Smooth muscle cell (in vitro differentiated cells): Measurements from ENCODE around the gene MAPRE3. TPM values are rescaled to one million over a fixed set of nuclear protein-coding genes. Genes with fewer than 3 reads are reported as not detected.

Source experiments
- DNase-seq: peaks from one replicate; lab custom pipeline; 2025; ENCODE audit not compliant: unreplicated experiment; lab: John Stamatoyannopoulos, UW
- H2AFZ ChIP-seq: fragments of 200-600 bp; sonication (generic); 2 replicates; pipeline ENCODE4 v1.6.0; 2016; ENCODE audit warnings: antibody characterized with exemption, low read depth, mild to moderate bottlenecking
- H3F3A ChIP-seq: fragments of 200-600 bp; sonication (generic); 2 replicates; pipeline ENCODE4 v1.6.0; 2017; ENCODE audit warnings: antibody characterized with exemption, low read depth
- H3K27ac ChIP-seq: fragments of 200-600 bp; sonication (generic); 2 replicates; pipeline ENCODE4 v1.5.1; 2016; ENCODE audit warnings: low read depth, mild to moderate bottlenecking
- H3K27me3 ChIP-seq: fragments of 200-600 bp; sonication (generic); 2 replicates; pipeline ENCODE4 v1.6.1; 2016; ENCODE audit warnings: low read depth, mild to moderate bottlenecking
- H3K36me3 ChIP-seq: fragments of 200-600 bp; sonication (generic); 2 replicates; pipeline ENCODE4 v1.5.1; 2016; ENCODE audit warnings: low read depth
- H3K4me1 ChIP-seq: fragments of 200-600 bp; sonication (generic); 2 replicates; pipeline ENCODE4 v1.5.1; 2016; ENCODE audit warnings: low read depth
- H3K4me2 ChIP-seq: fragments of 200-600 bp; sonication (generic); 2 replicates; pipeline ENCODE4 v1.6.0; 2016; ENCODE audit warnings: mild to moderate bottlenecking
- H3K4me3 ChIP-seq: fragments of 200-600 bp; sonication (generic); 2 replicates; pipeline ENCODE4 v1.5.1; 2016; ENCODE audit warnings: mild to moderate bottlenecking
- H3K79me2 ChIP-seq: fragments of 200-600 bp; sonication (generic); 2 replicates; pipeline ENCODE4 v1.6.0; 2016; ENCODE audit warnings: low read depth, mild to moderate bottlenecking
- H3K9ac ChIP-seq: fragments of 200-600 bp; sonication (generic); 2 replicates; pipeline ENCODE4 v1.6.0; 2016; ENCODE audit warnings: low read depth
- H3K9me3 ChIP-seq: fragments of 200-600 bp; sonication (generic); replicated peaks from 2 replicates; pipeline ENCODE4 v1.5.1; 2016; ENCODE audit warnings: low read depth
- H4K20me1 ChIP-seq: fragments of 200-600 bp; sonication (generic); 2 replicates; pipeline ENCODE4 v1.6.0; 2016; ENCODE audit warnings: low read depth
- WGBS: methylation state at CpG from one replicate; pipeline ENCODE4 v1.1.7; 2016; ENCODE audit warnings: low lambda C conversion rate; 5-methylcytosine and 5-hydroxymethylcytosine counted together
- polyA plus RNA-seq: library from polyadenylated mRNA; unstranded; fragments of >200 nt; fragmentation: Nextera tagmentation; extraction: Ambion mirVana; gene quantifications from 2 replicates; pipeline ENCODE4 v1.2.1, GENCODE V29; 2016
- total RNA-seq: library from RNA; depleted of rRNA; stranded (reverse); fragments of >200 nt; gene quantifications from 2 replicates; pipeline ENCODE4 v1.2.3, GENCODE V29; 2014
- TF ChIP-seq, protein P1 (sequence below): fragments of 200-600 bp; sonication (generic); IDR thresholded peaks from 2 replicates; pipeline ENCODE4 v1.5.1; 2017; ENCODE audit warnings: borderline replicate concordance, mild to moderate bottlenecking, antibody characterized with exemption; ENCODE audit not compliant: insufficient read depth, poor library complexity, severe bottlenecking

Gene MAPRE3
- total and polyA plus RNA-seq, 2 experiments from 2014 or later: 12.5 to 30.5 TPM

GRCh38 chr2:26948800-26949199 lies 21.6 kb upstream of the MAPRE3 start:
- Histone ChIP-seq H3K4me3 (no peak overlapping the region), H3K9me3 (no peaks in the 10 kb centered on the region), H3K4me1 (no peaks in the 10 kb centered on the region), H3K27me3 (no peaks in the 10 kb centered on the region), H2AFZ (no peak overlapping the region), H3K79me2 (no peaks in the 10 kb centered on the region), H3K9ac (no peak overlapping the region), H4K20me1 (no peaks in the 10 kb centered on the region), H3K4me2 (no peak overlapping the region), H3F3A (no peaks in the 10 kb centered on the region), H3K27ac (no peak overlapping the region), H3K36me3 (no peaks in the 10 kb centered on the region)
- WGBS: 91% methylated on average over 3 of the region's 3 CpGs
- no peak for DNase-seq
- TF ChIP-seq, protein P1, sequence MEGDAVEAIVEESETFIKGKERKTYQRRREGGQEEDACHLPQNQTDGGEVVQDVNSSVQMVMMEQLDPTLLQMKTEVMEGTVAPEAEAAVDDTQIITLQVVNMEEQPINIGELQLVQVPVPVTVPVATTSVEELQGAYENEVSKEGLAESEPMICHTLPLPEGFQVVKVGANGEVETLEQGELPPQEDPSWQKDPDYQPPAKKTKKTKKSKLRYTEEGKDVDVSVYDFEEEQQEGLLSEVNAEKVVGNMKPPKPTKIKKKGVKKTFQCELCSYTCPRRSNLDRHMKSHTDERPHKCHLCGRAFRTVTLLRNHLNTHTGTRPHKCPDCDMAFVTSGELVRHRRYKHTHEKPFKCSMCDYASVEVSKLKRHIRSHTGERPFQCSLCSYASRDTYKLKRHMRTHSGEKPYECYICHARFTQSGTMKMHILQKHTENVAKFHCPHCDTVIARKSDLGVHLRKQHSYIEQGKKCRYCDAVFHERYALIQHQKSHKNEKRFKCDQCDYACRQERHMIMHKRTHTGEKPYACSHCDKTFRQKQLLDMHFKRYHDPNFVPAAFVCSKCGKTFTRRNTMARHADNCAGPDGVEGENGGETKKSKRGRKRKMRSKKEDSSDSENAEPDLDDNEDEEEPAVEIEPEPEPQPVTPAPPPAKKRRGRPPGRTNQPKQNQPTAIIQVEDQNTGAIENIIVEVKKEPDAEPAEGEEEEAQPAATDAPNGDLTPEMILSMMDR: no peak

- no peaks in the 10 kb centered on the region for H3K9me3 ChIP-seq
- no peak for DNase-seq
- H3K79me2 ChIP-seq: no peaks in the 10 kb centered on the region
- H3K4me2 ChIP-seq: no peak overlapping the region
- no peak overlapping the region for H2AFZ ChIP-seq
- no peaks in the 10 kb centered on the region for H3K36me3 ChIP-seq
- 92% methylated on average over 5 of the region's 5 CpGs for WGBS
- no peaks in the 10 kb centered on the region for H3K4me1 ChIP-seq
- TF ChIP-seq, protein P1: no peak
- H3K27me3 ChIP-seq: peaks cover 12% of the 10 kb centered on the region
- H4K20me1 ChIP-seq: no peaks in the 10 kb centered on the region
- no peak overlapping the region for H3K27ac ChIP-seq
- H3K4me3 ChIP-seq: no peak overlapping the region
- H3K9ac ChIP-seq: no peak overlapping the region
- H3F3A ChIP-seq: no peaks in the 10 kb centered on the region
These were observed 20.2 kb upstream of the MAPRE3 start for GRCh38 chr2:26950246-26950645.

DNA sequence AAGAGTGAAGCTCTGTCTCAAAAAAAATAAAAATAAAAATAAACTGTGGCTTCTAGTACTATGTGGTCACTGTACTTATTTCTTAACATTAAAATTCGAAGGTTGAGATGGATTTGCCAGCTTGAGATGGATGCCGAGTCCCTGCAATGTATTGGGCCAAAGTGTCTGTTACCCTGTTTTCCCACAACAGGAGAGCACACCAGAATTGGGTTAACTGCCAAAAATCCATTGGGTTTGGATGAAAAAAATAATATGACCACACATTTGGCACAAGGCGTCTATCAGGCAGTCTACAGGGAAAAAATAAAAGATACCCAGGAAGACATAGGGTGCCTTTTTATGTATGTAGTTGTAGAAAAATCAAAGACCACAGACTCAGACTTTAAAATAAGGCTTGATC lies 19.2 kb upstream of the MAPRE3 start:
- Histone ChIP-seq H3K4me2 (no peak overlapping the region), H3F3A (no peaks in the 10 kb centered on the region), H2AFZ (no peak overlapping the region), H3K9ac (no peak overlapping the region), H3K4me3 (no peak overlapping the region), H3K79me2 (no peaks in the 10 kb centered on the region), H3K4me1 (no peaks in the 10 kb centered on the region), H3K27ac (no peak overlapping the region), H3K27me3 (peaks cover 14% of the 10 kb centered on the region), H3K9me3 (no peaks in the 10 kb centered on the region), H4K20me1 (no peaks in the 10 kb centered on the region), H3K36me3 (no peaks in the 10 kb centered on the region)
- TF ChIP-seq, protein P1: no peak
- no peak for DNase-seq
- 95% methylated on average over 3 of the region's 3 CpGs for WGBS

DNA sequence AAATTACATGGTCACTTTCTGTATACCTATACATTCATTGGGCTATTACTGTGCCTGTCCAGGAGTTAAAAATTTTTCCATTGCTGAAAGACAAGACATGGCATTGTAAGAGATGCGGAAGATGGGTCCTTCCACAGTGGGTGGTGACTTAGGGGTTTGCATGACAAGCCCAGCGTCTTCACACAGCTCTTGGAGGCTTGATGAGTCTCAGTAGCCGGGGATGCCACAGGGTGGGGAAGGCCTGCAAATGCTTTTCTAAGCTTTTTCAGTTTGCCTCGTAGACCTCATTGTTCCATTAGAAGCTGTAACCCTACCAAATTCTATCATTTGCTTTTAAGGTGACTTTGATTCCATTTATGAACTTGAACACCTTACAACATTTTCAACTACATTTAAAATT lies 18.1 kb upstream of the MAPRE3 start:
- Histone ChIP-seq H3K4me2 (no peak overlapping the region), H3K27me3 (peaks cover 14% of the 10 kb centered on the region), H3F3A (no peaks in the 10 kb centered on the region), H3K9ac (no peak overlapping the region), H3K4me3 (no peak overlapping the region), H4K20me1 (no peaks in the 10 kb centered on the region), H3K4me1 (no peaks in the 10 kb centered on the region), H3K27ac (no peak overlapping the region), H2AFZ (no peak overlapping the region), H3K9me3 (no peaks in the 10 kb centered on the region), H3K79me2 (no peaks in the 10 kb centered on the region), H3K36me3 (no peaks in the 10 kb centered on the region)
- TF ChIP-seq, protein P1: no peak
- DNase-seq: no peak
- 61% methylated on average over 4 of the region's 4 CpGs for WGBS
